ENCODE data around the gene OXER1. TPM values are rescaled to one million over a fixed set of nuclear protein-coding genes. Genes with fewer than 3 reads are reported as not detected.

The OXER1 gene
- total RNA-seq, 2 experiments from 2014 or later: not detected

DNA sequence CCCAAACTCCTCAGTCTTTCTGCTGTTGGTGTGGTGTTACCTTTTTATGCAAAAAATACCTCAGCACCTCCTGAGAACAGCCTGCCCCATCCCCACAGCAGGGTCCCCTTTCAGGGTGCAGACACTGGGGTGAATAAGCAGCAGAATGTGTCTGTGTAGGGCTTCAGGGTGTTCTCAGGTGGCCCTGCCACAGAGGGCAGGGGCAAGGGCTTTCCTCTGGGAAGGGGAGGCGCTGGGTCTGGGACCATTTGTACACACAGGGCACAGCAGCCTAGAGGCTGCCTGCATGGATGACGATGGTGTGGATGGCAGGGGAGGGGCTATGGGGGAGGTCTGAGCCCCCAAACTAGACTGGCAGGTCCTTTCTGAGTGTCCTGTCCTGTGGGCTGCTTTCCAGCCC is 25.8 kb upstream of the OXER1 start:
- no peaks in the 10 kb centered on the region for H3K36me3 ChIP-seq (ENCODE audit: insufficient read depth, low read length)
- H4K20me1 ChIP-seq (ENCODE audit: insufficient read depth, low read length): no peaks in the 10 kb centered on the region
- no peaks in the 10 kb centered on the region for H3K79me2 ChIP-seq (ENCODE audit: insufficient read depth, low read depth, low read length)
- no peak overlapping the region for H3K4me2 ChIP-seq (ENCODE audit: low read length)
- no peaks in the 10 kb centered on the region for H3K4me1 ChIP-seq (ENCODE audit: insufficient read depth, low read length, poor library complexity, severe bottlenecking)
- H2AFZ ChIP-seq (ENCODE audit: low read length): no peak overlapping the region
- ChIA-PET POLR2A (interaction anchor here (1.0 kb wide), 1 partner anchor 8 kb away, joined by 3 read pairs; no protein-coding TSS in a partner anchor), CTCF (ENCODE audit: unreplicated experiment) (no interaction called here)
- no TSS peak for BruUV-seq (replicated peaks)
- no peak overlapping the region for H3K4me3 ChIP-seq (ENCODE audit: low read depth, low read length, poor library complexity, severe bottlenecking)
- H3K9me2 ChIP-seq (ENCODE audit: insufficient read depth, low read length): no peaks in the 10 kb centered on the region
- no peak for DNase-seq (ENCODE audit: low spot score)
- intact Hi-C loops (cut with micrococcal nuclease; ENCODE audit: unreplicated experiment): no loop called here
- no peak overlapping the region for H3K27ac ChIP-seq (ENCODE audit: low read depth, low read length, poor library complexity, severe bottlenecking)
- TF ChIP-seq, protein P1, sequence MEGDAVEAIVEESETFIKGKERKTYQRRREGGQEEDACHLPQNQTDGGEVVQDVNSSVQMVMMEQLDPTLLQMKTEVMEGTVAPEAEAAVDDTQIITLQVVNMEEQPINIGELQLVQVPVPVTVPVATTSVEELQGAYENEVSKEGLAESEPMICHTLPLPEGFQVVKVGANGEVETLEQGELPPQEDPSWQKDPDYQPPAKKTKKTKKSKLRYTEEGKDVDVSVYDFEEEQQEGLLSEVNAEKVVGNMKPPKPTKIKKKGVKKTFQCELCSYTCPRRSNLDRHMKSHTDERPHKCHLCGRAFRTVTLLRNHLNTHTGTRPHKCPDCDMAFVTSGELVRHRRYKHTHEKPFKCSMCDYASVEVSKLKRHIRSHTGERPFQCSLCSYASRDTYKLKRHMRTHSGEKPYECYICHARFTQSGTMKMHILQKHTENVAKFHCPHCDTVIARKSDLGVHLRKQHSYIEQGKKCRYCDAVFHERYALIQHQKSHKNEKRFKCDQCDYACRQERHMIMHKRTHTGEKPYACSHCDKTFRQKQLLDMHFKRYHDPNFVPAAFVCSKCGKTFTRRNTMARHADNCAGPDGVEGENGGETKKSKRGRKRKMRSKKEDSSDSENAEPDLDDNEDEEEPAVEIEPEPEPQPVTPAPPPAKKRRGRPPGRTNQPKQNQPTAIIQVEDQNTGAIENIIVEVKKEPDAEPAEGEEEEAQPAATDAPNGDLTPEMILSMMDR (conservative IDR thresholded peaks at IDR 0.05; ENCODE audit: low read length): no peak
- no peak for TF ChIP-seq EZH2phosphoT487 (IDR thresholded peaks at IDR 0.05; ENCODE audit: borderline replicate concordance, low read depth, low read length)
- no peaks in the 10 kb centered on the region for H3K9me3 ChIP-seq (ENCODE audit: low read length)

DNA sequence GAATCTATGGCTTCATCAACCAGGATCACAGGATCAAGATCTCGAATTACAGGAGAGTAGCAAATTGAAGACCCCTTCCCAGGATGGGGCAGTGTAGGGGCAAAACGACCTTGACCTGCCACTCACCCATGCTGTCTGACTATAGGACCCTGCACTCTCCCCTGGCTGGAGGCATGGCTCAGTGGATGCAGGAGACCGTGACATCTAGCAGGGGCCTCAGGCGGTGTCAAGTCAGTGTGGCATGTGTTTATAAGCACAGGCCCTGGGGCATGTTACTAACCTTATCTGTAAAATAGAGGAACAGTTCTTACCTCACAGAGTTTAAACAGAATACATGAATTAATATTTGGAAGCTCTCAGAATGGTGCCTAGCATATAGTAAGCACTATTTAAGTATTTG is 24.9 kb upstream of the OXER1 start:
- no peaks in the 10 kb centered on the region for H4K20me1 ChIP-seq (ENCODE audit: insufficient read depth, low read length)
- H2AFZ ChIP-seq (ENCODE audit: low read length): no peak overlapping the region
- no peak overlapping the region for H3K27ac ChIP-seq (ENCODE audit: low read depth, low read length, poor library complexity, severe bottlenecking)
- no peaks in the 10 kb centered on the region for H3K36me3 ChIP-seq (ENCODE audit: insufficient read depth, low read length)
- intact Hi-C loops (cut with micrococcal nuclease; ENCODE audit: unreplicated experiment): no loop called here
- no peak for DNase-seq (ENCODE audit: low spot score)
- H3K4me2 ChIP-seq (ENCODE audit: low read length): no peak overlapping the region
- ChIA-PET POLR2A (interaction anchor here (1.0 kb wide), 1 partner anchor 9 kb away, joined by 3 read pairs; no protein-coding TSS in a partner anchor), CTCF (ENCODE audit: unreplicated experiment) (no interaction called here)
- no peaks in the 10 kb centered on the region for H3K9me3 ChIP-seq (ENCODE audit: low read length)
- TF ChIP-seq, protein P1 (conservative IDR thresholded peaks at IDR 0.05; ENCODE audit: low read length): no peak
- TF ChIP-seq EZH2phosphoT487 (IDR thresholded peaks at IDR 0.05; ENCODE audit: borderline replicate concordance, low read depth, low read length): no peak
- H3K4me3 ChIP-seq (ENCODE audit: low read depth, low read length, poor library complexity, severe bottlenecking): no peak overlapping the region
- no TSS peak for BruUV-seq (replicated peaks)
- no peaks in the 10 kb centered on the region for H3K4me1 ChIP-seq (ENCODE audit: insufficient read depth, low read length, poor library complexity, severe bottlenecking)
- H3K9me2 ChIP-seq (ENCODE audit: insufficient read depth, low read length): no peaks in the 10 kb centered on the region
- H3K79me2 ChIP-seq (ENCODE audit: insufficient read depth, low read depth, low read length): no peaks in the 10 kb centered on the region

DNA sequence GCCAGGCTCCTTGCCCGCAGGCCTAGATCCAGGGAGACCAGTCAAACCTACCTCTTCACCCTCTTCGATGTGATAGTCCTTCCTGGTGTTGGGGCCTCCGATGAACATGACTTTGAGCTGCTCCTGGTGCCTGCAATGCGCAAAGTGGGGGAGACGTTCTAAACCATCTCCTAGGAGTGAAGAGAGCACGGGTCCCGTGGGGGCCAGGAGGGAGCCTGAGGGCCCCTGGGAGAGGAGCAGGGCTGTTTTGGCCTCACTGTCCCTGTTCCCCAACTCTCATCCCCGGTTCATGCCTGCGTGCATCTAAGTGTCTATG is 24.5 kb upstream of the OXER1 start:
- H3K9me3 ChIP-seq (ENCODE audit: low read length): no peaks in the 10 kb centered on the region
- DNase-seq (ENCODE audit: low spot score): no peak
- POLR2A ChIA-PET: interaction anchor here (0.5 kb wide), 1 partner anchor 304 kb away, joined by 3 read pairs; no protein-coding TSS in a partner anchor
- no peak overlapping the region for H3K4me3 ChIP-seq (ENCODE audit: low read depth, low read length, poor library complexity, severe bottlenecking)
- H3K9me2 ChIP-seq (ENCODE audit: insufficient read depth, low read length): no peaks in the 10 kb centered on the region
- CTCF ChIA-PET (ENCODE audit: unreplicated experiment): no interaction called here
- no peaks in the 10 kb centered on the region for H4K20me1 ChIP-seq (ENCODE audit: insufficient read depth, low read length)
- no peaks in the 10 kb centered on the region for H3K4me1 ChIP-seq (ENCODE audit: insufficient read depth, low read length, poor library complexity, severe bottlenecking)
- intact Hi-C loops (cut with micrococcal nuclease; ENCODE audit: unreplicated experiment): no loop called here
- TF ChIP-seq, protein P1 (conservative IDR thresholded peaks at IDR 0.05; ENCODE audit: low read length): no peak
- TF ChIP-seq EZH2phosphoT487 (IDR thresholded peaks at IDR 0.05; ENCODE audit: borderline replicate concordance, low read depth, low read length): no peak
- no peaks in the 10 kb centered on the region for H3K79me2 ChIP-seq (ENCODE audit: insufficient read depth, low read depth, low read length)
- no peak overlapping the region for H3K27ac ChIP-seq (ENCODE audit: low read depth, low read length, poor library complexity, severe bottlenecking)
- no peak overlapping the region for H2AFZ ChIP-seq (ENCODE audit: low read length)
- BruUV-seq (replicated peaks): no TSS peak
- H3K4me2 ChIP-seq (ENCODE audit: low read length): no peak overlapping the region
- H3K36me3 ChIP-seq (ENCODE audit: insufficient read depth, low read length): no peaks in the 10 kb centered on the region

Data from OCI-LY7 (cell line).